ENCODE data around the gene ST8SIA4. TPM values are rescaled to one million over a fixed set of nuclear protein-coding genes. Genes with fewer than 3 reads are reported as not detected.

ST8SIA4 gene
- total and polyA plus RNA-seq, 4 donors: 0.35 to 4.1 (median 1.6) TPM

DNA sequence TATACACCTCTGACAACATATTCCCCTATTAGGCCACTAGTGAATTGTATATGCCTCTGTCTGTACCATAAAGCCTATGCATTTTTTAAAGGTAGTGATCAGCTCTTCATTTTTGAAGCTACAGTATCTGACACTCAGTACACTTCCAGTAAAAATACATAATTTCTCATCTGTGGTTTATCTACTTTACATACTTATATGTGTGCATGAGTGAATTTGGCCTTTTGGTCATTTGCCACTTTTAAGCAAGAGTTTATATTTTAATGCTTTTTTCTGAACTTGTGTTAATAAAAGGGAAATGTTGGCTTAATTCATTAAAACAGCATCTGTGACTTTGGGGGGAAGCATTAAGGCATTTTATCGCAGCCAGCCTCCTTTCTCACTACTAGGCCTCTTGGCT, 47.8 kb downstream of the ST8SIA4 start (continued):
- TF ChIP-seq GABPA (IDR thresholded peaks at IDR 0.05 in 1 of 2, conservative IDR thresholded peaks at IDR 0.05 in 1 of 2) (no peak), YY1 (IDR thresholded peaks at IDR 0.05) (no peak), TAF1 (conservative IDR thresholded peaks at IDR 0.05) (no peak)
- TF ChIP-seq, protein P1, sequence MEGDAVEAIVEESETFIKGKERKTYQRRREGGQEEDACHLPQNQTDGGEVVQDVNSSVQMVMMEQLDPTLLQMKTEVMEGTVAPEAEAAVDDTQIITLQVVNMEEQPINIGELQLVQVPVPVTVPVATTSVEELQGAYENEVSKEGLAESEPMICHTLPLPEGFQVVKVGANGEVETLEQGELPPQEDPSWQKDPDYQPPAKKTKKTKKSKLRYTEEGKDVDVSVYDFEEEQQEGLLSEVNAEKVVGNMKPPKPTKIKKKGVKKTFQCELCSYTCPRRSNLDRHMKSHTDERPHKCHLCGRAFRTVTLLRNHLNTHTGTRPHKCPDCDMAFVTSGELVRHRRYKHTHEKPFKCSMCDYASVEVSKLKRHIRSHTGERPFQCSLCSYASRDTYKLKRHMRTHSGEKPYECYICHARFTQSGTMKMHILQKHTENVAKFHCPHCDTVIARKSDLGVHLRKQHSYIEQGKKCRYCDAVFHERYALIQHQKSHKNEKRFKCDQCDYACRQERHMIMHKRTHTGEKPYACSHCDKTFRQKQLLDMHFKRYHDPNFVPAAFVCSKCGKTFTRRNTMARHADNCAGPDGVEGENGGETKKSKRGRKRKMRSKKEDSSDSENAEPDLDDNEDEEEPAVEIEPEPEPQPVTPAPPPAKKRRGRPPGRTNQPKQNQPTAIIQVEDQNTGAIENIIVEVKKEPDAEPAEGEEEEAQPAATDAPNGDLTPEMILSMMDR (IDR thresholded peaks at IDR 0.05; ENCODE audit: low read depth, low read length, missing input control): no peak

DNA sequence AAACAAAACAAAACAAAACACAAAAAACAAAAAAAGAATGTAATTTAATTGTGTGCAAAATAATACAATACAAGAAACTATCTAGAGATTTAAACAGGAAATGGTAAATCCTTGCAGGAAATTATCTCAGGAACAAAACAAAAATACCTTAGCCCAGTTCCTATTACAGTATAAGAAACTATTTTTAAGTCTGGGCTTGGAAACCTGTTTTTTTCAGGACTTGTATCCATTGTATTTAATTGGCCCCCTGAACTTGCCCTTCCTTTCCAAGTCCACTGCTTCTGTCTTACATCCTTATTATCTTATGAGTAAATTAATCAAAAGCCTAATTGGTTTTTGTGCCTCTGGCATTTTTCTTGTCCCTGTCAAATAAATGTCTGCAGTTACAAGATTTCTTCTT, 48.5 kb downstream of the ST8SIA4 start:
- no peak for DNase-seq (ENCODE audit: low spot score)
- Histone ChIP-seq H3K9me3 (ENCODE audit: control insufficient read depth in 4 of 4, low read length in 3 of 4) (no peaks in the 10 kb centered on the region), H3K27ac (ENCODE audit: low read depth in 1 of 2, low read length in 2 of 2) (no peak overlapping the region), H3K27me3 (ENCODE audit: control insufficient read depth in 4 of 4, insufficient read depth in 4 of 4, low read length in 3 of 4) (no peaks in the 10 kb centered on the region), H3K36me3 (ENCODE audit: control insufficient read depth in 4 of 4, insufficient read depth in 3 of 4, low read depth in 1 of 4, low read length in 3 of 4) (no peaks in the 10 kb centered on the region), H3K9ac (ENCODE audit: low read depth in 1 of 2, low read length in 2 of 2) (no peak overlapping the region), H3K4me1 (ENCODE audit: control insufficient read depth in 4 of 4, insufficient read depth in 4 of 4, low read length in 3 of 4) (no peaks in the 10 kb centered on the region), H3K4me3 (ENCODE audit: low read depth in 1 of 3, low read length in 3 of 3) (no peak overlapping the region)
- no peak for TF ChIP-seq TAF1 (conservative IDR thresholded peaks at IDR 0.05)
- no peak for TF ChIP-seq RXRA (IDR thresholded peaks at IDR 0.05)
- no peak for TF ChIP-seq EGR1 (IDR thresholded peaks at IDR 0.05; ENCODE audit: low read depth in 2 of 2)
- no peak for TF ChIP-seq JUND (IDR thresholded peaks at IDR 0.05)
- peak; percentile 40 for TF ChIP-seq NR2F2 (IDR thresholded peaks at IDR 0.05)
- TF ChIP-seq FOXA1 (IDR thresholded peaks at IDR 0.05): no peak
- TF ChIP-seq YY1 (IDR thresholded peaks at IDR 0.05): no peak

DNA sequence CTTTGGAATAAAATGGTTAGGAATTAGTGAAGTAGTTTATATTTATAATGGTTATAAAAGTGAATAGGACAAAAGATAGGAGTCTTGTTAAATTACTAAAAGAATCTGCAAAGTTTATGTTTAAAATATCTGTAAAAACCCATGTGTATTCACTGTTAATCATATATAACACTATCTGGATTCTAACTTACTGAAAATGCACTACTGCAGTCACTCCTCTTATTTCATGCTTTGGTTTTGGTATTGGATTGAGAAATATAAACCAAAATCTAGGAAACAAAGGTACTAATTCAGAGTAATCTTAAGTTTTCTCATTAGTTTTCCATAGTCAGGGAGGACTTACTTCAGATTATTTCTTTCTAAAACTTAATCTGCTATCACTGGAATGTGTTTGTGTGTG, 49.5 kb downstream of the ST8SIA4 start:
- H3K36me3 ChIP-seq (ENCODE audit: control insufficient read depth in 4 of 4, insufficient read depth in 3 of 4, low read depth in 1 of 4, low read length in 3 of 4): no peaks in the 10 kb centered on the region
- no peak for DNase-seq (ENCODE audit: low spot score)
- no peak overlapping the region for H3K4me3 ChIP-seq (ENCODE audit: low read depth in 1 of 3, low read length in 3 of 3)
- H3K4me1 ChIP-seq (ENCODE audit: control insufficient read depth in 4 of 4, insufficient read depth in 4 of 4, low read length in 3 of 4): no peaks in the 10 kb centered on the region
- H3K27me3 ChIP-seq (ENCODE audit: control insufficient read depth in 4 of 4, insufficient read depth in 4 of 4, low read length in 3 of 4): no peaks in the 10 kb centered on the region
- no peak for TF ChIP-seq RXRA (IDR thresholded peaks at IDR 0.05)
- no peak for TF ChIP-seq HNF4G (IDR thresholded peaks at IDR 0.05)
- TF ChIP-seq NR2F2 (IDR thresholded peaks at IDR 0.05): no peak
- no peak for TF ChIP-seq EGR1 (IDR thresholded peaks at IDR 0.05; ENCODE audit: low read depth in 2 of 2)
- TF ChIP-seq, protein P2, sequence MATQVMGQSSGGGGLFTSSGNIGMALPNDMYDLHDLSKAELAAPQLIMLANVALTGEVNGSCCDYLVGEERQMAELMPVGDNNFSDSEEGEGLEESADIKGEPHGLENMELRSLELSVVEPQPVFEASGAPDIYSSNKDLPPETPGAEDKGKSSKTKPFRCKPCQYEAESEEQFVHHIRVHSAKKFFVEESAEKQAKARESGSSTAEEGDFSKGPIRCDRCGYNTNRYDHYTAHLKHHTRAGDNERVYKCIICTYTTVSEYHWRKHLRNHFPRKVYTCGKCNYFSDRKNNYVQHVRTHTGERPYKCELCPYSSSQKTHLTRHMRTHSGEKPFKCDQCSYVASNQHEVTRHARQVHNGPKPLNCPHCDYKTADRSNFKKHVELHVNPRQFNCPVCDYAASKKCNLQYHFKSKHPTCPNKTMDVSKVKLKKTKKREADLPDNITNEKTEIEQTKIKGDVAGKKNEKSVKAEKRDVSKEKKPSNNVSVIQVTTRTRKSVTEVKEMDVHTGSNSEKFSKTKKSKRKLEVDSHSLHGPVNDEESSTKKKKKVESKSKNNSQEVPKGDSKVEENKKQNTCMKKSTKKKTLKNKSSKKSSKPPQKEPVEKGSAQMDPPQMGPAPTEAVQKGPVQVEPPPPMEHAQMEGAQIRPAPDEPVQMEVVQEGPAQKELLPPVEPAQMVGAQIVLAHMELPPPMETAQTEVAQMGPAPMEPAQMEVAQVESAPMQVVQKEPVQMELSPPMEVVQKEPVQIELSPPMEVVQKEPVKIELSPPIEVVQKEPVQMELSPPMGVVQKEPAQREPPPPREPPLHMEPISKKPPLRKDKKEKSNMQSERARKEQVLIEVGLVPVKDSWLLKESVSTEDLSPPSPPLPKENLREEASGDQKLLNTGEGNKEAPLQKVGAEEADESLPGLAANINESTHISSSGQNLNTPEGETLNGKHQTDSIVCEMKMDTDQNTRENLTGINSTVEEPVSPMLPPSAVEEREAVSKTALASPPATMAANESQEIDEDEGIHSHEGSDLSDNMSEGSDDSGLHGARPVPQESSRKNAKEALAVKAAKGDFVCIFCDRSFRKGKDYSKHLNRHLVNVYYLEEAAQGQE (IDR thresholded peaks at IDR 0.05): no peak
- TF ChIP-seq SP1 (IDR thresholded peaks at IDR 0.05): no peak
- no peak for TF ChIP-seq FOXA1 (IDR thresholded peaks at IDR 0.05)
- no peak for TF ChIP-seq HNF4A (conservative IDR thresholded peaks at IDR 0.05)
- TF ChIP-seq GABPA (IDR thresholded peaks at IDR 0.05 in 1 of 2, conservative IDR thresholded peaks at IDR 0.05 in 1 of 2): no peak
- no peak for TF ChIP-seq FOXA2 (IDR thresholded peaks at IDR 0.05)
- no peak for TF ChIP-seq ZBTB33 (IDR thresholded peaks at IDR 0.05)
- TF ChIP-seq RAD21 (IDR thresholded peaks at IDR 0.05): no peak
- TF ChIP-seq, protein P3, sequence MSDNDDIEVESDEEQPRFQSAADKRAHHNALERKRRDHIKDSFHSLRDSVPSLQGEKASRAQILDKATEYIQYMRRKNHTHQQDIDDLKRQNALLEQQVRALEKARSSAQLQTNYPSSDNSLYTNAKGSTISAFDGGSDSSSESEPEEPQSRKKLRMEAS (IDR thresholded peaks at IDR 0.05): no peak
- TF ChIP-seq JUND (IDR thresholded peaks at IDR 0.05): no peak
- TF ChIP-seq TAF1 (conservative IDR thresholded peaks at IDR 0.05): no peak
- TF ChIP-seq, protein P1 (IDR thresholded peaks at IDR 0.05; ENCODE audit: low read depth, low read length, missing input control): no peak
- TF ChIP-seq YY1 (IDR thresholded peaks at IDR 0.05): no peak
- TF ChIP-seq, protein P4, sequence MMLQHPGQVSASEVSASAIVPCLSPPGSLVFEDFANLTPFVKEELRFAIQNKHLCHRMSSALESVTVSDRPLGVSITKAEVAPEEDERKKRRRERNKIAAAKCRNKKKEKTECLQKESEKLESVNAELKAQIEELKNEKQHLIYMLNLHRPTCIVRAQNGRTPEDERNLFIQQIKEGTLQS (IDR thresholded peaks at IDR 0.05): no peak
- no peaks in the 10 kb centered on the region for H3K9me3 ChIP-seq (ENCODE audit: control insufficient read depth in 4 of 4, low read length in 3 of 4)
- H3K27ac ChIP-seq (ENCODE audit: low read depth in 1 of 2, low read length in 2 of 2): no peak overlapping the region
- H3K9ac ChIP-seq (ENCODE audit: low read depth in 1 of 2, low read length in 2 of 2): no peak overlapping the region

All from liver (tissue), 9 donors.